Fibroblast of lung (primary cell): ENCODE measurements around the gene SCAF1.

Experiments used
- CTCF ChIP-seq, 2 donors: IDR thresholded peaks in 1 of 2; conservative IDR thresholded peaks in 1 of 2; 1 replicate in 1 of 2; 2 replicates in 1 of 2; pipeline ENCODE4 v1.5.1; 2011 to 2012; ENCODE audit warnings: low read length in 2 of 2, control low read depth in 1 of 2, inconsistent platforms in 1 of 2, low read depth in 1 of 2, mild to moderate bottlenecking in 1 of 2
- EZH2 ChIP-seq: IDR thresholded peaks from 2 replicates; pipeline ENCODE4 v1.5.1; 2012; ENCODE audit warnings: low read length, control low read depth, mild to moderate bottlenecking; ENCODE audit errors: missing control alignments

GRCh38 chr19:49690656-49691242 lies 48.7 kb downstream of the SCAF1 start, which contains the start of gene CPT1C:
- no peak for TF ChIP-seq CTCF (conservative IDR thresholded peaks at IDR 0.05 in 1 of 2, IDR thresholded peaks at IDR 0.05 in 1 of 2; ENCODE audit: low read depth in 1 of 2, low read length in 2 of 2)
- no peak for TF ChIP-seq EZH2
